Body of pancreas (tissue), 4 donors: ENCODE results near the gene ITGBL1.

Experiments
- POLR2A ChIP-seq, 3 donors: fragments of 450-650 bp; IDR thresholded peaks; one replicate each; pipeline ENCODE4 v1.6.1; 2016; ENCODE audit warnings: antibody characterized with exemption in 3 of 3, mild to moderate bottlenecking in 2 of 3
- TF ChIP-seq, protein P1 (sequence below), 7 experiments: fragments of 450-650 bp in 4 of 7; fragments of 200-600 bp in 3 of 7; sonication (generic) in 3 of 7; IDR thresholded peaks; one replicate each; pipeline ENCODE4 v1.5.1; 2016 to 2019; ENCODE audit warnings: antibody characterized with exemption in 7 of 7

DNA sequence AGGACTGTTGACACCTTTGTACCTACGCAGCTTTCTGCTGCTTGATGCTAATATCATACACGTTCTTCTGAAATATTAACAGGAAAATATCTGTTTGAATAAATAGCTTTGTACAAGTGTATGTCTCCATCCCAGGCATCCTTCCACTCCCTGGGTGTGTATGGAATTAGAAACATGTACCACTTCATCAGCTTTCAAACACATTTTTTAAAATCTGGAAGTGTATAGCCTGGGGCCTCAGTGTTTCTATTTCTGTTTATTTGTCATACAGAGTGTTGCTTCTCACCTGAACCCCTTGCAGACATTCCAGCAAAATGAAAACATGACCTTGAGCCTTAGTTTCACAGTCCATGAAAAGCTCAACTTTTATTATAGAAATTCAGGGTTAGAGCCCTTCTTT is 168.6 kb downstream of the ITGBL1 start:
- TF ChIP-seq, protein P1, sequence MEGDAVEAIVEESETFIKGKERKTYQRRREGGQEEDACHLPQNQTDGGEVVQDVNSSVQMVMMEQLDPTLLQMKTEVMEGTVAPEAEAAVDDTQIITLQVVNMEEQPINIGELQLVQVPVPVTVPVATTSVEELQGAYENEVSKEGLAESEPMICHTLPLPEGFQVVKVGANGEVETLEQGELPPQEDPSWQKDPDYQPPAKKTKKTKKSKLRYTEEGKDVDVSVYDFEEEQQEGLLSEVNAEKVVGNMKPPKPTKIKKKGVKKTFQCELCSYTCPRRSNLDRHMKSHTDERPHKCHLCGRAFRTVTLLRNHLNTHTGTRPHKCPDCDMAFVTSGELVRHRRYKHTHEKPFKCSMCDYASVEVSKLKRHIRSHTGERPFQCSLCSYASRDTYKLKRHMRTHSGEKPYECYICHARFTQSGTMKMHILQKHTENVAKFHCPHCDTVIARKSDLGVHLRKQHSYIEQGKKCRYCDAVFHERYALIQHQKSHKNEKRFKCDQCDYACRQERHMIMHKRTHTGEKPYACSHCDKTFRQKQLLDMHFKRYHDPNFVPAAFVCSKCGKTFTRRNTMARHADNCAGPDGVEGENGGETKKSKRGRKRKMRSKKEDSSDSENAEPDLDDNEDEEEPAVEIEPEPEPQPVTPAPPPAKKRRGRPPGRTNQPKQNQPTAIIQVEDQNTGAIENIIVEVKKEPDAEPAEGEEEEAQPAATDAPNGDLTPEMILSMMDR (IDR thresholded peaks at IDR 0.05), result no peak
- no peak for TF ChIP-seq POLR2A (IDR thresholded peaks at IDR 0.05)
